Measurements from ENCODE around the gene RASA3.

Gene RASA3

DNA sequence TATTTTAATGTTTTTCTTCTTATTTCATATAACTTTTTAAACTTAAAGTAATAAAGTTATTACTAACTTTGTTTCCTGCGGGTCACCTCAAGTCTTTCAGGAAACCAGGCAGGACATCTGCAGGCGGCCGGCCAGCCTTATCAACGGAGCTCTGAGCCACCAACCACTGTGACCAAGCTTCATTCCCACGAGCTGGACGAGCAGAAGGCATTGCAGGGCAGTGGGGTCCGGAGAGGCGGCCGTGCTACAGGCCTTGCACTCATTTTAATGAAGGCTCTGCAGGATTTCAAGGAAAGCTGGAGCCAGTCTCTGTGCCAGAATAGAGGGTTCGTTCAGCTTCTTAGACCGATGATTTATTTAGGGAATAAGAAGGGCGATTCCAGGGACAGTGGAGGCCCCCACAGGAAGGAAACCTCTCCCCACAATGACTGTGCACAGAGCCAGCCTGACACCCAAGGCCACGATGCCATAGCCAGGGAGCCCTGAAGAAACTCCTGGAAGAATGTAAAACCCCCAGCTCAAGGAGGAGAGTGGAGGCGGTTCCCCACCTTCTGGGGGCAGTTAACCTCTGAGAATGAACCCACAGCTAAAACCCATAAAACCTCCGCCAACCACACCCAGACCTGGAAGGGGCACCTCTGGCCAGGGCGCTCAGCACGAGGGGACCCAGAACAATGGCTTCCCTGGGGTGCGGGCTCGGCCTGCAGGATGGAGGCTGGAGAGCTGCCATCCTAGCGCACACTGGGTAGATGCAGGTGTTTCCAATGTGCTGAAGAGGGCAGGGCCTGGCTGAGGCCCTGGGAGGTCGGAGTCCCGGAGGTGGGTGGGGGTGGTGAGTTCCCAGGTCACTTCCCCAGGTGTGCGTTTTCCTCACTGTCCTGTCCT is 75.0 kb downstream of the RASA3 start:
- Histone ChIP-seq H3K4me2 (ENCODE audit: low read length) (no peak overlapping the region), H3K9ac (ENCODE audit: low read length) (no peak overlapping the region), H3K79me2 (ENCODE audit: low read length) (no peaks in the 10 kb centered on the region), H2AFZ (ENCODE audit: low read depth, low read length) (no peak overlapping the region), H3K27me3 (ENCODE audit: low read depth, low read length) (no peaks in the 10 kb centered on the region), H3K4me1 (ENCODE audit: low read length) (no peaks in the 10 kb centered on the region), H3K27ac (ENCODE audit: low read length) (no peak overlapping the region), H3K4me3 (ENCODE audit: low read length) (no peak overlapping the region), H4K20me1 (ENCODE audit: insufficient read depth, low read length) (no peaks in the 10 kb centered on the region), H3K36me3 (replicated peaks; ENCODE audit: low read depth, low read length) (no peaks in the 10 kb centered on the region), H3K9me3 (ENCODE audit: insufficient read depth, low read length) (no peaks in the 10 kb centered on the region)
- TF ChIP-seq, protein P1, sequence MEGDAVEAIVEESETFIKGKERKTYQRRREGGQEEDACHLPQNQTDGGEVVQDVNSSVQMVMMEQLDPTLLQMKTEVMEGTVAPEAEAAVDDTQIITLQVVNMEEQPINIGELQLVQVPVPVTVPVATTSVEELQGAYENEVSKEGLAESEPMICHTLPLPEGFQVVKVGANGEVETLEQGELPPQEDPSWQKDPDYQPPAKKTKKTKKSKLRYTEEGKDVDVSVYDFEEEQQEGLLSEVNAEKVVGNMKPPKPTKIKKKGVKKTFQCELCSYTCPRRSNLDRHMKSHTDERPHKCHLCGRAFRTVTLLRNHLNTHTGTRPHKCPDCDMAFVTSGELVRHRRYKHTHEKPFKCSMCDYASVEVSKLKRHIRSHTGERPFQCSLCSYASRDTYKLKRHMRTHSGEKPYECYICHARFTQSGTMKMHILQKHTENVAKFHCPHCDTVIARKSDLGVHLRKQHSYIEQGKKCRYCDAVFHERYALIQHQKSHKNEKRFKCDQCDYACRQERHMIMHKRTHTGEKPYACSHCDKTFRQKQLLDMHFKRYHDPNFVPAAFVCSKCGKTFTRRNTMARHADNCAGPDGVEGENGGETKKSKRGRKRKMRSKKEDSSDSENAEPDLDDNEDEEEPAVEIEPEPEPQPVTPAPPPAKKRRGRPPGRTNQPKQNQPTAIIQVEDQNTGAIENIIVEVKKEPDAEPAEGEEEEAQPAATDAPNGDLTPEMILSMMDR (IDR thresholded peaks at IDR 0.05; ENCODE audit: low read depth, low read length): no peak
- TF ChIP-seq EZH2phosphoT487 (IDR thresholded peaks at IDR 0.05; ENCODE audit: low read depth): no peak

DNA sequence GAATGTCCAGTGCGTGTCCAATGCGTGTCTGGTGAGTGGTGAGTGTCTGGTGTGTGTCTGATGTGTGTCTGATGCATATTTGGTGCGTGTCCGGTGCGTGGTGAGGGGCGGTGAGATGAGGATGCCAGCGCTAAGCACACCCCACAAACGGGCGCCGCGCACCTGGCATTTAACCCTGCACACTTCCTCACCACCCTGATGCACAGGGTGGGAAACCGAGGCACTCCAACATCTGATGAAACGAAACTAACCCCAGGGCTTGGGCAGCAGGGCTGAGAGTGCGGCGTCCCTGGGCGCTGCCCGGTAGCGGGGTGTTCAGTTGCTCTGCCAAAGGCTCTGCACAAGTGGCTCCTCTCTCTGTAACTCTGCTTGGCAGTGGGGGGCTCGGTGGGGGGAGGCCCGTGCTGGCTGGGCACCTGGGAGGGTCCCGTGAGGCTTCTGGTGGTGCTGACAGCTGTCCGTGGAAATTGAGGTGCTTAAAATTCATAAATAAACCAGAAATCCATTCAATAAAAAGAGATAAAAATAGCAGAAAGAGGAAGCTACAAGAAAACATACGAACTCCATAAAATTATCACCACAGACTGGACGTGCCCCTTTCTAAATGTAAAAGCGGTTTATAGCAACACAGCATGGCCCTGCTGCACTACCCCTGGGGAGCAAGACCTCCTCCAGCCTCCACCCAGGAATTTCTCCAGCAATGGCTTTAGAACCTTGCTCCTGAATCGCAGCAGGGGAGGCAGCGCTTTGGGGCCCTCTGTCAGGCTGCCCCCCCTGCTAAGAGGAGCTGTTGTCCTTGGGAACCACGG is 76.0 kb downstream of the RASA3 start:
- Histone ChIP-seq H3K4me1 (ENCODE audit: low read length) (no peaks in the 10 kb centered on the region), H3K79me2 (ENCODE audit: low read length) (no peaks in the 10 kb centered on the region), H2AFZ (ENCODE audit: low read depth, low read length) (no peak overlapping the region), H4K20me1 (ENCODE audit: insufficient read depth, low read length) (no peaks in the 10 kb centered on the region), H3K27me3 (ENCODE audit: low read depth, low read length) (no peaks in the 10 kb centered on the region), H3K4me3 (ENCODE audit: low read length) (no peak overlapping the region), H3K27ac (ENCODE audit: low read length) (no peak overlapping the region), H3K9ac (ENCODE audit: low read length) (no peak overlapping the region), H3K9me3 (ENCODE audit: insufficient read depth, low read length) (no peaks in the 10 kb centered on the region), H3K36me3 (replicated peaks; ENCODE audit: low read depth, low read length) (no peaks in the 10 kb centered on the region), H3K4me2 (ENCODE audit: low read length) (no peak overlapping the region)
- no peak for TF ChIP-seq EZH2phosphoT487 (IDR thresholded peaks at IDR 0.05; ENCODE audit: low read depth)
- TF ChIP-seq, protein P1 (IDR thresholded peaks at IDR 0.05; ENCODE audit: low read depth, low read length): no peak

DNA sequence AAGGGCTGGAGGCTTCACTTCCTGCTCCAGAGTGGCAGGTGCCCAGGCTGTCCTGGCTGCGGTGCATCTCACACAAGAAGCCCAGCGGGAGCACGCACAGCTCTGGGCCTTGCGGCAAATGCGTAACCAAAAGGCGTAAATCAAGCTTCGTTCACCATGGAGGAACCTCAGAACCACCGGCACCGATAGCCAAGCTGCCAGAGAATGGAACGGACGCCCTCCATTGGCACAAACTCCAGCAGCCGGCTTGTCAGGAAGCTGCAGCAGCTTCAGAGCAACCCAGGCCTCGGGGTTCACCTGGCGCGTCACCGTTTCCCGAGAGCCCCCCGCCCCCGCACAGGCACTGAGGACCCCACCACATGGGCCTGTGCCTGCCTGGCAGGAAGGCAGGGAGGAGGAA is 76.7 kb downstream of the RASA3 start:
- Histone ChIP-seq H3K27ac (ENCODE audit: low read length) (no peak overlapping the region), H3K36me3 (replicated peaks; ENCODE audit: low read depth, low read length) (no peaks in the 10 kb centered on the region), H3K4me2 (ENCODE audit: low read length) (no peak overlapping the region), H3K9me3 (ENCODE audit: insufficient read depth, low read length) (no peaks in the 10 kb centered on the region), H3K79me2 (ENCODE audit: low read length) (no peaks in the 10 kb centered on the region), H2AFZ (ENCODE audit: low read depth, low read length) (no peak overlapping the region), H3K4me1 (ENCODE audit: low read length) (no peaks in the 10 kb centered on the region), H3K9ac (ENCODE audit: low read length) (no peak overlapping the region), H4K20me1 (ENCODE audit: insufficient read depth, low read length) (no peaks in the 10 kb centered on the region), H3K27me3 (ENCODE audit: low read depth, low read length) (no peaks in the 10 kb centered on the region), H3K4me3 (ENCODE audit: low read length) (no peak overlapping the region)
- TF ChIP-seq, protein P1 (IDR thresholded peaks at IDR 0.05; ENCODE audit: low read depth, low read length): no peak
- TF ChIP-seq EZH2phosphoT487 (IDR thresholded peaks at IDR 0.05; ENCODE audit: low read depth): no peak

- Histone ChIP-seq H3K27ac (ENCODE audit: low read length) (no peak overlapping the region), H3K4me1 (ENCODE audit: low read length) (no peaks in the 10 kb centered on the region), H3K4me3 (ENCODE audit: low read length) (no peak overlapping the region), H3K27me3 (ENCODE audit: low read depth, low read length) (no peaks in the 10 kb centered on the region), H3K4me2 (ENCODE audit: low read length) (no peak overlapping the region), H4K20me1 (ENCODE audit: insufficient read depth, low read length) (no peaks in the 10 kb centered on the region), H3K9ac (ENCODE audit: low read length) (no peak overlapping the region), H3K36me3 (replicated peaks; ENCODE audit: low read depth, low read length) (no peaks in the 10 kb centered on the region), H3K9me3 (ENCODE audit: insufficient read depth, low read length) (no peaks in the 10 kb centered on the region), H3K79me2 (ENCODE audit: low read length) (no peaks in the 10 kb centered on the region), H2AFZ (ENCODE audit: low read depth, low read length) (no peak overlapping the region)
- TF ChIP-seq, protein P1 (IDR thresholded peaks at IDR 0.05; ENCODE audit: low read depth, low read length): no peak
- no peak for TF ChIP-seq EZH2phosphoT487 (IDR thresholded peaks at IDR 0.05; ENCODE audit: low read depth)
Measured at GRCh38 chr13:114054830-114055439, 77.5 kb downstream of the RASA3 start.

Measured in OCI-LY3 (cell line).